C4-2B (cell line): ENCODE results near the gene TAF12.

Experiments used
- ZFX ChIP-seq: fragments of 450-650 bp; IDR thresholded peaks from 2 replicates; pipeline ENCODE4 v1.6.1; 2017
- TF ChIP-seq, protein P1 (sequence below): fragments of 450-650 bp; conservative IDR thresholded peaks from 2 replicates; pipeline ENCODE4 v1.5.1; 2017; ENCODE audit warnings: mild to moderate bottlenecking

DNA sequence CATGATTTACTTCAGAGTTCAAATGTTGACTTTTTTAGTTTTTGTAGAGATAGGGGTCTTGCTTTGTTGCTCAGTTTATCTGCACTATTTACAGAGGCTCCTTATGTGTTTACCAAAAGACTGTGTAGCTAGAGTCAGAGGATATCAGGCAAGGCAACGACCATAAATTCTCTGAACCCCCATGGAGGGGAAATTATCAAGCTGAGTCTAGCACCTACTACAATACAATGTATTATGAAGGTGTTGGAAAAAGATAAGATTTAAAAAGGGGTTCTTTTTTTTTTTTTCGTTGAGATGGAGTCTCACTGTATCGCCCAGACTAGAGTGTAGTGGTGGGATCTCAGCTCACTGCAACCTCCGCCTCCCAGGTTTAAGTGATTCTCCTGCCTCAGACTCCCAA lies 42.1 kb upstream of the TAF12 start:
- TF ChIP-seq, protein P1, sequence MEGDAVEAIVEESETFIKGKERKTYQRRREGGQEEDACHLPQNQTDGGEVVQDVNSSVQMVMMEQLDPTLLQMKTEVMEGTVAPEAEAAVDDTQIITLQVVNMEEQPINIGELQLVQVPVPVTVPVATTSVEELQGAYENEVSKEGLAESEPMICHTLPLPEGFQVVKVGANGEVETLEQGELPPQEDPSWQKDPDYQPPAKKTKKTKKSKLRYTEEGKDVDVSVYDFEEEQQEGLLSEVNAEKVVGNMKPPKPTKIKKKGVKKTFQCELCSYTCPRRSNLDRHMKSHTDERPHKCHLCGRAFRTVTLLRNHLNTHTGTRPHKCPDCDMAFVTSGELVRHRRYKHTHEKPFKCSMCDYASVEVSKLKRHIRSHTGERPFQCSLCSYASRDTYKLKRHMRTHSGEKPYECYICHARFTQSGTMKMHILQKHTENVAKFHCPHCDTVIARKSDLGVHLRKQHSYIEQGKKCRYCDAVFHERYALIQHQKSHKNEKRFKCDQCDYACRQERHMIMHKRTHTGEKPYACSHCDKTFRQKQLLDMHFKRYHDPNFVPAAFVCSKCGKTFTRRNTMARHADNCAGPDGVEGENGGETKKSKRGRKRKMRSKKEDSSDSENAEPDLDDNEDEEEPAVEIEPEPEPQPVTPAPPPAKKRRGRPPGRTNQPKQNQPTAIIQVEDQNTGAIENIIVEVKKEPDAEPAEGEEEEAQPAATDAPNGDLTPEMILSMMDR: no peak
- no peak for TF ChIP-seq ZFX
